H1 (cell line): ENCODE results near the gene NCAPD2. TPM values are rescaled to one million over a fixed set of nuclear protein-coding genes. Genes with fewer than 3 reads are reported as not detected.

Source experiments
- ASH2L ChIP-seq: fragments of 200-600, 300-600 bp; sonication (generic); IDR thresholded peaks from one replicate; pipeline ENCODE4 v1.7.1; 2017; ENCODE audit warnings: low read length
- BRCA1 ChIP-seq: IDR thresholded peaks from 2 replicates; pipeline ENCODE4 v1.6.1; 2012; ENCODE audit warnings: low read depth, low read length, improper control_type of control experiment
- CHD7 ChIP-seq: fragments of 300-600 bp; sonication (generic); IDR thresholded peaks from 2 replicates; pipeline ENCODE4 v1.7.1; 2012; ENCODE audit warnings: low read length, moderate library complexity, mild to moderate bottlenecking, inconsistent platforms; ENCODE audit not compliant: insufficient replicate concordance
- E2F6 ChIP-seq: IDR thresholded peaks from 2 replicates; pipeline ENCODE4 v1.6.1; 2012; ENCODE audit warnings: inconsistent platforms
- EP300 ChIP-seq, 2 experiments: IDR thresholded peaks; 1 replicate in 1 of 2; 2 replicates in 1 of 2; pipeline ENCODE4 v1.6.1; 2011 to 2012; ENCODE audit warnings: low read depth in 2 of 2, low read length in 2 of 2, mild to moderate bottlenecking in 2 of 2, borderline replicate concordance in 1 of 2, inconsistent platforms in 1 of 2, moderate library complexity in 1 of 2
- GTF2F1 ChIP-seq: IDR thresholded peaks from 2 replicates; pipeline ENCODE4 v1.6.1; 2012; ENCODE audit warnings: low read depth, low read length, improper control_type of control experiment, borderline replicate concordance
- KDM4A ChIP-seq: IDR thresholded peaks from one replicate; pipeline ENCODE4 v1.7.1; 2012; ENCODE audit warnings: low read depth, mild to moderate bottlenecking, moderate library complexity, low read length, inconsistent platforms; ENCODE audit not compliant: severe bottlenecking
- MAFK ChIP-seq: IDR thresholded peaks from 2 replicates; pipeline ENCODE4 v1.6.1; 2012; ENCODE audit warnings: low read depth, mild to moderate bottlenecking, improper control_type of control experiment, low read length
- POLR2A ChIP-seq, 2 experiments: IDR thresholded peaks; 1 replicate in 1 of 2; 2 replicates in 1 of 2; pipeline ENCODE4 v1.6.1; 2011; ENCODE audit warnings: low read depth in 2 of 2, low read length in 2 of 2, mild to moderate bottlenecking in 2 of 2; ENCODE audit errors: control extremely low read depth in 1 of 2
- POLR2AphosphoS5 ChIP-seq: IDR thresholded peaks from 2 replicates; pipeline ENCODE4 v1.6.1; 2011; ENCODE audit warnings: low read depth, low read length
- polyA plus RNA-seq, 7 experiments: library from polyadenylated mRNA; depleted of rRNA in 3 of 7; stranded (reverse) in 5 of 7; unstranded in 2 of 7; fragments of >200 nt in 5 of 7; fragments of 200-250 nt in 2 of 7; gene quantifications; 1 replicate in 5 of 7; 2 replicates in 1 of 7; 4 replicates in 1 of 7; pipeline versions ENCODE4 v1.2.1 to v1.2.3, GENCODE V29; 2011 to 2013; ENCODE audit warnings: missing spikeins in 2 of 7, mixed read lengths in 2 of 7
- total RNA-seq: library from RNA; stranded (reverse); fragmentation: NEBNext Ultra II Directional; extraction: Animal tissue kit (Norgen Biotek cat#: 25700); gene quantifications from 2 replicates; pipeline ENCODE4 v1.2.1, GENCODE V29; 2021

The NCAPD2 gene
- total and polyA plus RNA-seq, 2 of the 8 experiments (the other 6 are each of a cell fraction or from before 2014, with no cell fraction given) = 55.8 to 132 TPM

- no peak for TF ChIP-seq E2F6
- no peak for TF ChIP-seq CHD7
- no peak for TF ChIP-seq POLR2A (IDR thresholded peaks at IDR 0.05; ENCODE audit: control extremely low read depth in 1 of 2, low read depth in 2 of 2, low read length in 2 of 2)
- TF ChIP-seq MAFK = no peak
- no peak for TF ChIP-seq KDM4A
- no peak; the same call in 1 of the 2 replicates for TF ChIP-seq POLR2AphosphoS5
- no peak for TF ChIP-seq BRCA1
- no peak for TF ChIP-seq GTF2F1
- TF ChIP-seq ASH2L = no peak
- TF ChIP-seq EP300 (IDR thresholded peaks at IDR 0.05; ENCODE audit: borderline replicate concordance in 1 of 2, low read depth in 2 of 2, low read length in 2 of 2) = no peak
Measured at GRCh38 chr12:6570264-6570887, 76.5 kb downstream of the NCAPD2 start (continued).
